GM12878 (cell line): Measurements from ENCODE around the gene LRP8. TPM values are rescaled to one million over a fixed set of nuclear protein-coding genes. Genes with fewer than 3 reads are reported as not detected.

ENCODE experiments used
- ATAC-seq: fragments of 200-7000 bp; cut with Tn5 transposase; 3 replicates; pipeline ENCODE4 v1.9.1; 2020; ENCODE audit warnings: mild to moderate bottlenecking, moderate library complexity
- BruUV-seq: library from RNA; stranded (reverse); fragments of 400-500 nt; replicated peaks from 2 replicates; lab custom pipeline; 2021; lab: Mats Ljungman, UMichigan
- CTCF ChIA-PET: fragments of 300-600 bp; sonication (Branson Sonifier 250); formaldehyde crosslinking; extraction: SDS; loops from one replicate; lab custom pipeline; 2021; ENCODE audit warnings: inconsistent platforms; lab: Yijun Ruan, JAX
- POLR2A ChIA-PET: fragments of 350-600 bp; formaldehyde crosslinking; extraction: SDS; loops from one replicate; lab custom pipeline; 2021; ENCODE audit warnings: inconsistent platforms; lab: Charles Lee
- RAD21 ChIA-PET: fragments of 300-600 bp; sonication (Branson Sonifier 250); formaldehyde crosslinking; loops from one replicate; lab custom pipeline; 2023; ENCODE audit warnings: antibody characterized with exemption; ENCODE audit not compliant: unreplicated experiment; lab: Charles Lee
- SMC1A ChIA-PET: fragments of 300-600 bp; sonication (Branson Sonifier 250); formaldehyde crosslinking; loops from one replicate; lab custom pipeline; 2023; ENCODE audit not compliant: unreplicated experiment, uncharacterized antibody; lab: Charles Lee
- DNase-seq: peaks from one replicate; pipeline ENCODE4 v3.0.0-alpha.2; 2011; ENCODE audit warnings: low read depth, low spot score
- FAIRE-seq: peaks from 3 replicates; lab custom pipeline; 2011; peaks lifted over from hg19 to GRCh38; lab: Jason Lieb, UNC
- H2AFZ ChIP-seq: 2 replicates; pipeline ENCODE4 v1.6.0; 2011; ENCODE audit warnings: low read depth, low read length, control low read depth; ENCODE audit not compliant: control insufficient read depth
- H3K27ac ChIP-seq: 2 replicates; pipeline ENCODE4 v1.5.1; 2011; ENCODE audit warnings: control low read depth; ENCODE audit not compliant: control insufficient read depth, insufficient read depth
- H3K27me3 ChIP-seq, 2 experiments: replicated peaks in 1 of 2; 2 replicates each; pipeline versions ENCODE4 v1.6.0 to v1.6.1; 2011; ENCODE audit warnings: low read length in 1 of 2; ENCODE audit not compliant: control insufficient read depth in 2 of 2, insufficient read depth in 2 of 2
- H3K36me3 ChIP-seq, 2 experiments: 2 replicates each; pipeline ENCODE4 v1.5.1; 2011; ENCODE audit warnings: low read length in 1 of 2; ENCODE audit not compliant: control insufficient read depth in 2 of 2, insufficient read depth in 2 of 2
- H3K4me1 ChIP-seq: 2 replicates; pipeline ENCODE4 v1.6.1; 2011; ENCODE audit warnings: mild to moderate bottlenecking, low read length, moderate library complexity, mixed read lengths; ENCODE audit not compliant: control insufficient read depth, insufficient read depth
- H3K4me2 ChIP-seq: 2 replicates; pipeline ENCODE4 v1.6.0; 2011; ENCODE audit warnings: control low read depth; ENCODE audit not compliant: control insufficient read depth, insufficient read depth
- H3K4me3 ChIP-seq: fragments of 200-600 bp; sonication (generic); 2 replicates; pipeline ENCODE4 v1.5.1; 2016
- H3K79me2 ChIP-seq: 2 replicates; pipeline ENCODE4 v1.6.0; 2011; ENCODE audit warnings: low read length; ENCODE audit not compliant: control insufficient read depth, insufficient read depth
- H3K9ac ChIP-seq: 2 replicates; pipeline ENCODE4 v1.8.0; 2011; ENCODE audit warnings: low read length, control low read depth, mixed read lengths; ENCODE audit not compliant: control insufficient read depth, insufficient read depth
- H3K9me3 ChIP-seq: replicated peaks from 3 replicates; pipeline ENCODE4 v1.5.1; 2011; ENCODE audit warnings: mild to moderate bottlenecking, low read length; ENCODE audit not compliant: control insufficient read depth, insufficient read depth
- H4K20me1 ChIP-seq: 2 replicates; pipeline ENCODE4 v1.6.0; 2011; ENCODE audit not compliant: control insufficient read depth, insufficient read depth
- ASH2L ChIP-seq: fragments of 300-600, 200-600 bp; sonication (generic); IDR thresholded peaks from 2 replicates; pipeline ENCODE4 v1.6.1; 2017; ENCODE audit warnings: low read depth, mild to moderate bottlenecking, borderline replicate concordance
- BHLHE40 ChIP-seq, 2 experiments: fragments of 450-650 bp in 1 of 2; IDR thresholded peaks; 2 replicates each; pipeline ENCODE4 v1.6.1; 2011 to 2017; ENCODE audit warnings: low read depth in 2 of 2, borderline replicate concordance in 1 of 2, improper control_type of control experiment in 1 of 2, low read length in 1 of 2, mild to moderate bottlenecking in 1 of 2
- CHD4 ChIP-seq: fragments of 200-600 bp; sonication (generic); IDR thresholded peaks from 2 replicates; pipeline ENCODE4 v1.6.1; 2016; ENCODE audit warnings: mild to moderate bottlenecking
- CREB1 ChIP-seq: IDR thresholded peaks from 2 replicates; pipeline ENCODE4 v1.6.1; 2012; ENCODE audit warnings: low read depth, mild to moderate bottlenecking, inconsistent platforms
- GABPA ChIP-seq: IDR thresholded peaks from 2 replicates; pipeline ENCODE4 v1.6.1; 2014; ENCODE audit warnings: antibody characterized with exemption, low read depth, mild to moderate bottlenecking, inconsistent platforms
- MTA2 ChIP-seq: fragments of 450-650 bp; IDR thresholded peaks from 2 replicates; pipeline ENCODE4 v1.6.1; 2016; ENCODE audit warnings: low read depth, mild to moderate bottlenecking, moderate library complexity
- RUNX3 ChIP-seq: IDR thresholded peaks from 2 replicates; pipeline ENCODE4 v1.6.1; 2012; ENCODE audit warnings: low read length, inconsistent platforms
- SMARCA5 ChIP-seq: fragments of 450-650 bp; IDR thresholded peaks from 2 replicates; pipeline ENCODE4 v1.6.1; 2017; ENCODE audit warnings: mild to moderate bottlenecking
- TBL1XR1 ChIP-seq: IDR thresholded peaks from 2 replicates; pipeline ENCODE4 v1.6.1; 2012; ENCODE audit warnings: low read depth, low read length, improper control_type of control experiment
- ZNF207 ChIP-seq: fragments of 450-650 bp; IDR thresholded peaks from 2 replicates; pipeline ENCODE4 v1.6.1; 2014; ENCODE audit warnings: antibody characterized with exemption, mild to moderate bottlenecking, borderline replicate concordance
- ZNF217 ChIP-seq: fragments of 450-650 bp; IDR thresholded peaks from 2 replicates; pipeline ENCODE4 v1.6.1; 2017; ENCODE audit warnings: antibody characterized with exemption, mild to moderate bottlenecking
- WGBS: methylation state at CpG from one replicate; pipeline ENCODE4 v1.1.6; 2016; ENCODE audit warnings: low lambda C conversion rate; ENCODE audit not compliant: insufficient replicate concordance, insufficient coverage; ENCODE audit errors: missing lambda C conversion rate; 5-methylcytosine and 5-hydroxymethylcytosine counted together
- in situ Hi-C: fragments of 300-500 bp; cut with MboI; formaldehyde crosslinking; loops from 9 replicates; pipeline ENCODE4 v1.14.3; 2018; ENCODE audit warnings: mixed read lengths
- intact Hi-C: fragments of 100-400 bp; cut with micrococcal nuclease; formaldehyde crosslinking; loops from one replicate; pipeline ENCODE4 v1.14.2; 2022; ENCODE audit not compliant: unreplicated experiment
- polyA plus RNA-seq, 11 experiments: library from polyadenylated mRNA; depleted of rRNA in 4 of 11; unstranded in 6 of 11; stranded (reverse) in 5 of 11; fragments of >200 nt; fragmentation: Nextera tagmentation in 4 of 11; fragmentation: Illumina TruSeq in 1 of 11; extraction: Ambion mirVana in 4 of 11; extraction: Trizol in 1 of 11; gene quantifications; 1 replicate in 1 of 11; 2 replicates in 10 of 11; pipeline versions ENCODE4 v1.2.1 to v1.2.3, GENCODE V29; 2011 to 2016; ENCODE audit warnings: inconsistent platforms in 2 of 11, missing spikeins in 2 of 11, low read depth in 1 of 11
- total RNA-seq, 4 experiments: library from RNA; depleted of rRNA in 3 of 4; stranded (reverse); fragments of >200 nt in 3 of 4; fragmentation: Illumina TruSeq in 1 of 4; extraction: Trizol in 1 of 4; gene quantifications; 2 replicates each; pipeline versions ENCODE4 v1.2.1 to v1.2.3, GENCODE V29; 2013 to 2021
- TF ChIP-seq, protein P1 (sequence below): IDR thresholded peaks from 2 replicates; pipeline ENCODE4 v1.6.1; 2012; ENCODE audit warnings: low read depth, low read length, improper control_type of control experiment
- TF ChIP-seq, protein P2 (sequence below): fragments of 150-350 bp; IDR thresholded peaks from 2 replicates; pipeline ENCODE4 v1.6.1; 2014; ENCODE audit warnings: mild to moderate bottlenecking, low read depth, low read length

LRP8 gene
- total and polyA plus RNA-seq, 10 of the 15 experiments (the other 5 are each of a cell fraction or from before 2014, with no cell fraction given): 2.8 to 40.5 (median 22.3) TPM

DNA sequence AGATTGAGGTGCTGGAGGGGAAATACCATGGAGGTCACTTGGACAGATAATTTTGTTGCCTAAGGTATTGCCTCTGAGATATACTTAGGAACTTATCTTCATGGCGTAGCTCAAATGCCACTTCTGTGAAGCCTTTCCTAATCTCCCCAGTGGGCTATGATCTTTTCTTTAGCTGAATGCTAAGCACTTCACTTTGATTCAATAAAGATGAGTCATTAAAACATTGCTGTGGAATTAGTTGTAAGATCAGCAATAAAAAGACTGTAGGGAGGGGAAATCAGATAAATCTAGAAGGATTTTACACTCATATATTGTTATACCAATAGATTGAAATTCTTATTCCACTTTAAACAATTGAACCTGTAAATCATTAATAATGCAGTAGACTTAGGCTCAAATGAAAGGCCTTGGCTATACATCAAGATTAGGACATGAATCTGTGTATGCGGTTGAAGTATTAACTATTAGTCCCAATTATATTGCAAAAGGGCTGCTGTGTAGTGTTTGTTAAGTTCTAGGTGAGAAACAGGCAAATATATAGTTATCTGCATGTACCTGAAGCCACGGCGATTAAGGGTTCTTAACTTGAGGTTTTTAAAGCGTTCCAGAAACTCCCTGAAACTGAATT lies 70.3 kb downstream of the LRP8 start:
- DNase-seq (no peak), FAIRE-seq (no peak), ATAC-seq (no peak)
- Histone ChIP-seq H3K79me2 (no peaks in the 10 kb centered on the region), H3K9ac (no peak overlapping the region), H3K27ac (no peak overlapping the region), H3K4me3 (no peak overlapping the region), H3K4me1 (peaks cover 10% of the 10 kb centered on the region), H4K20me1 (no peaks in the 10 kb centered on the region), H3K4me2 (no peak overlapping the region), H3K36me3 (peaks cover 23 to 36% of the 10 kb centered on the region in 2 experiments), H3K27me3 (no peaks in the 10 kb centered on the region), H2AFZ (no peak overlapping the region), H3K9me3 (no peaks in the 10 kb centered on the region)
- TF ChIP-seq MTA2: no peak
- TF ChIP-seq SMARCA5: no peak
- TF ChIP-seq, protein P1, sequence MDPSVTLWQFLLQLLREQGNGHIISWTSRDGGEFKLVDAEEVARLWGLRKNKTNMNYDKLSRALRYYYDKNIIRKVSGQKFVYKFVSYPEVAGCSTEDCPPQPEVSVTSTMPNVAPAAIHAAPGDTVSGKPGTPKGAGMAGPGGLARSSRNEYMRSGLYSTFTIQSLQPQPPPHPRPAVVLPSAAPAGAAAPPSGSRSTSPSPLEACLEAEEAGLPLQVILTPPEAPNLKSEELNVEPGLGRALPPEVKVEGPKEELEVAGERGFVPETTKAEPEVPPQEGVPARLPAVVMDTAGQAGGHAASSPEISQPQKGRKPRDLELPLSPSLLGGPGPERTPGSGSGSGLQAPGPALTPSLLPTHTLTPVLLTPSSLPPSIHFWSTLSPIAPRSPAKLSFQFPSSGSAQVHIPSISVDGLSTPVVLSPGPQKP: no peak
- TF ChIP-seq TBL1XR1: no peak
- no peak for TF ChIP-seq BHLHE40 (IDR thresholded peaks at IDR 0.05; ENCODE audit: borderline replicate concordance in 1 of 2, low read depth in 2 of 2, low read length in 1 of 2)
- TF ChIP-seq GABPA: no peak
- TF ChIP-seq ASH2L: no peak
- TF ChIP-seq ZNF217: no peak
- TF ChIP-seq ZNF207: no peak
- TF ChIP-seq CREB1: no peak
- no peak for TF ChIP-seq CHD4
- TF ChIP-seq RUNX3: no peak
- TF ChIP-seq, protein P2, sequence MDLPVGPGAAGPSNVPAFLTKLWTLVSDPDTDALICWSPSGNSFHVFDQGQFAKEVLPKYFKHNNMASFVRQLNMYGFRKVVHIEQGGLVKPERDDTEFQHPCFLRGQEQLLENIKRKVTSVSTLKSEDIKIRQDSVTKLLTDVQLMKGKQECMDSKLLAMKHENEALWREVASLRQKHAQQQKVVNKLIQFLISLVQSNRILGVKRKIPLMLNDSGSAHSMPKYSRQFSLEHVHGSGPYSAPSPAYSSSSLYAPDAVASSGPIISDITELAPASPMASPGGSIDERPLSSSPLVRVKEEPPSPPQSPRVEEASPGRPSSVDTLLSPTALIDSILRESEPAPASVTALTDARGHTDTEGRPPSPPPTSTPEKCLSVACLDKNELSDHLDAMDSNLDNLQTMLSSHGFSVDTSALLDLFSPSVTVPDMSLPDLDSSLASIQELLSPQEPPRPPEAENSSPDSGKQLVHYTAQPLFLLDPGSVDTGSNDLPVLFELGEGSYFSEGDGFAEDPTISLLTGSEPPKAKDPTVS: no peak
- ChIA-PET CTCF (interaction anchor here (1.1 to 2.3 kb wide), 2 partner anchors 11 to 136 kb away, joined by 5 to 8 read pairs; no protein-coding TSS in a partner anchor), POLR2A (no interaction called here), RAD21 (no interaction called here), SMC1A (no interaction called here)
- WGBS: 100% methylated on average over 5 of the region's 5 CpGs
- intact Hi-C loops: no loop called here
- in situ Hi-C loops: no loop called here
- no TSS peak for BruUV-seq
